EH (cell line): Measurements from ENCODE around the gene CAND2.
"Not testable (repeated sequence)": the region's sequence is repeated elsewhere in the genome, so short reads cannot be mapped to it uniquely, and the experiment has no call there.

ENCODE experiments used
- DNase-seq: peaks from one replicate; pipeline ENCODE4 v3.0.0-alpha.2; 2015; ENCODE audit warnings: low read depth

Gene CAND2

GRCh38 chr3:12771236-12771635, 25.2 kb upstream of the CAND2 start:
- no peak for DNase-seq

- DNase-seq: no peak
Measured at GRCh38 chr3:12772462-12772861, 24.0 kb upstream of the CAND2 start.

- no peak for DNase-seq
Measured at GRCh38 chr3:12773030-12773709, 23.3 kb upstream of the CAND2 start.

- peak; percentile 36 for DNase-seq
Measured at GRCh38 chr3:12773710-12774086, 22.8 kb upstream of the CAND2 start.

GRCh38 chr3:12774619-12775018, 21.9 kb upstream of the CAND2 start:
- no peak for DNase-seq

GRCh38 chr3:12775226-12775625, 21.3 kb upstream of the CAND2 start:
- DNase-seq: no peak

GRCh38 chr3:12775970-12776369, 20.5 kb upstream of the CAND2 start:
- DNase-seq: not testable (repeated sequence)

GRCh38 chr3:12777171-12777570, 19.3 kb upstream of the CAND2 start:
- DNase-seq: no peak

- DNase-seq: no peak
Measured at GRCh38 chr3:12780751-12781150, 15.7 kb upstream of the CAND2 start.

GRCh38 chr3:12782172-12782815, 14.2 kb upstream of the CAND2 start:
- DNase-seq: no peak

GRCh38 chr3:12785096-12785495, 11.4 kb upstream of the CAND2 start:
- DNase-seq: no peak

GRCh38 chr3:12787346-12787745, 9.1 kb upstream of the CAND2 start:
- DNase-seq: peak; percentile 64

- not testable (repeated sequence) for DNase-seq
Measured at GRCh38 chr3:12787967-12788690, 8.4 kb upstream of the CAND2 start.

- no peak for DNase-seq
Measured at GRCh38 chr3:12791430-12791829, 5.0 kb upstream of the CAND2 start.

- DNase-seq: peak; percentile 15
Measured at GRCh38 chr3:12793701-12794100, 2.8 kb upstream of the CAND2 start.

- no peak for DNase-seq
Measured at GRCh38 chr3:12797124-12797891, 828 bp downstream of the CAND2 start.

- no peak for DNase-seq
Measured at GRCh38 chr3:12797892-12798558, 1.5 kb downstream of the CAND2 start.

GRCh38 chr3:12798559-12799179, 2.2 kb downstream of the CAND2 start:
- DNase-seq: no peak

- no peak for DNase-seq
Measured at GRCh38 chr3:12799525-12800440, 3.3 kb downstream of the CAND2 start.

- no peak for DNase-seq
Measured at GRCh38 chr3:12803371-12803770, 6.9 kb downstream of the CAND2 start.
